ENCODE data around the gene CACNA2D2. TPM values are rescaled to one million over a fixed set of nuclear protein-coding genes. Genes with fewer than 3 reads are reported as not detected.

The CACNA2D2 gene
- total and polyA plus RNA-seq, 2 of the 4 experiments (the other 2 are of a cell fraction) = 0.15 TPM; not detected in 1

DNA sequence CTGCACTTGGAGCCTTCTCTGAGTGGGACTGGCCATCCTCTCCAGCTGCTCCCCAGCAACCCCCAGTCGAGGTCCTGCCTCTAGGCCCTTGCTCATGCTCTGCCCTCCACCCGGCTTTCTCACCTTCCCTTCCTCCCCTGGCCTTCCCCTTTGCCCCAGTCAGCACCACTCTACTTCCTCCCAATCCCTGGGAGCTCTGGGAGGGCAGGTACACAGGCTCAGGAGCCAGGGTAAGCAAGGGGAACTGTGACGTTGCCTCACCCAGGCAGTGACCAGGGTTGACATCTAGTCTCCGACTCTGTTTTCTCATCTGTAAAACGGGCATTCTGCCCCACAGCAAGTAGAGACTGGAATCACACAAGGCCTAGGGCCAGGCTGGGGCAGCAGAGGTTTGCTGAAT, 77.5 kb downstream of the CACNA2D2 start:
- WGBS, 2 experiments (ENCODE audit: extremely low coverage in 2 of 2, insufficient read length in 1 of 2) = 0% methylated on average over 2 of the region's 5 CpGs; no CpG with 5 or more reads in 1 of the 2 experiments
- Histone ChIP-seq H3K23ac (ENCODE audit: low read depth, low read length) (no peak overlapping the region), H3K79me1 (ENCODE audit: low read depth in 1 of 2, low read length in 2 of 2) (no peaks in the 10 kb centered on the region), H3K14ac (replicated peaks; ENCODE audit: low read depth, low read length) (no peak overlapping the region), H3K4me3 (ENCODE audit: insufficient read depth, low read depth, low read length) (no peak overlapping the region), H3K27ac (ENCODE audit: insufficient read depth, low read length) (no peak overlapping the region), H2BK15ac (ENCODE audit: low read depth, low read length) (no peak overlapping the region), H3K18ac (ENCODE audit: low read depth, low read length) (no peak overlapping the region), H3K9ac (ENCODE audit: low read depth, low read length) (no peak overlapping the region), H3K9me1 (ENCODE audit: insufficient read depth, low read length) (no peaks in the 10 kb centered on the region), H2AK5ac (ENCODE audit: low read depth, low read length) (no peak overlapping the region), H3K27me3 (ENCODE audit: control insufficient read depth, insufficient read depth, low read length) (peaks cover 47% of the 10 kb centered on the region), H3K4ac (ENCODE audit: low read depth, low read length) (no peak overlapping the region), H4K91ac (ENCODE audit: insufficient read depth, low read depth, low read length) (no peak overlapping the region), H4K20me1 (ENCODE audit: insufficient read depth, low read length) (no peaks in the 10 kb centered on the region), H2AK9ac (replicated peaks; ENCODE audit: low read depth, low read length, poor library complexity) (no peak overlapping the region), H2BK5ac (ENCODE audit: low read depth, low read length, poor library complexity, severe bottlenecking) (no peak overlapping the region), H3K4me2 (ENCODE audit: low read depth, low read length) (no peak overlapping the region), H3K36me3 (ENCODE audit: control insufficient read depth, insufficient read depth, low read length) (no peaks in the 10 kb centered on the region), H4K5ac (ENCODE audit: low read depth, low read length) (no peak overlapping the region), H2BK120ac (ENCODE audit: low read depth, low read length) (no peak overlapping the region), H4K8ac (ENCODE audit: low read depth in 2 of 2, low read length in 2 of 2) (no peak overlapping the region), H3K9me3 (ENCODE audit: control insufficient read depth, insufficient read depth, low read length) (no peaks in the 10 kb centered on the region), H3K56ac (ENCODE audit: extremely low read depth, insufficient read depth, low read length) (no peak overlapping the region), H3K4me1 (ENCODE audit: control insufficient read depth, insufficient read depth, low read length) (no peaks in the 10 kb centered on the region), H2BK20ac (ENCODE audit: low read depth, low read length) (no peak overlapping the region), H2AFZ (replicated peaks; ENCODE audit: low read length, poor library complexity) (no peak overlapping the region)
- no peak for TF ChIP-seq RFX5 (IDR thresholded peaks at IDR 0.05; ENCODE audit: low read depth, low read length)
- TF ChIP-seq MXI1 (IDR thresholded peaks at IDR 0.05; ENCODE audit: borderline replicate concordance, low read depth, low read length) = no peak
- no peak for TF ChIP-seq MAZ (IDR thresholded peaks at IDR 0.05; ENCODE audit: borderline replicate concordance, low read depth, low read length)
- TF ChIP-seq CHD1 (IDR thresholded peaks at IDR 0.05; ENCODE audit: low read depth, low read length) = no peak
- TF ChIP-seq CEBPB (IDR thresholded peaks at IDR 0.05; ENCODE audit: low read depth, low read length) = no peak
- TF ChIP-seq, protein P1, sequence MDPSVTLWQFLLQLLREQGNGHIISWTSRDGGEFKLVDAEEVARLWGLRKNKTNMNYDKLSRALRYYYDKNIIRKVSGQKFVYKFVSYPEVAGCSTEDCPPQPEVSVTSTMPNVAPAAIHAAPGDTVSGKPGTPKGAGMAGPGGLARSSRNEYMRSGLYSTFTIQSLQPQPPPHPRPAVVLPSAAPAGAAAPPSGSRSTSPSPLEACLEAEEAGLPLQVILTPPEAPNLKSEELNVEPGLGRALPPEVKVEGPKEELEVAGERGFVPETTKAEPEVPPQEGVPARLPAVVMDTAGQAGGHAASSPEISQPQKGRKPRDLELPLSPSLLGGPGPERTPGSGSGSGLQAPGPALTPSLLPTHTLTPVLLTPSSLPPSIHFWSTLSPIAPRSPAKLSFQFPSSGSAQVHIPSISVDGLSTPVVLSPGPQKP (IDR thresholded peaks at IDR 0.05; ENCODE audit: borderline replicate concordance, low read depth, low read length) = no peak
- no peak for TF ChIP-seq CTCF (conservative IDR thresholded peaks at IDR 0.05; ENCODE audit: low read depth, low read length)
- no peak for TF ChIP-seq POLR2A (IDR thresholded peaks at IDR 0.05; ENCODE audit: low read depth, low read length)
- no TSS peak for BruUV-seq (replicated peaks)
- ATAC-seq (ENCODE audit: low read depth) = no peak
- dilution Hi-C loops (cut with HindIII; ENCODE audit: low sequenced_read_pairs, unreplicated experiment) (no loop called here), in situ Hi-C loops (cut with MboI; ENCODE audit: low sequenced_read_pairs) (no loop called here), intact Hi-C loops (cut with micrococcal nuclease) (no loop called here)
- ChIA-PET POLR2A (ENCODE audit: unreplicated experiment) (no interaction called here), CTCF (no interaction called here)
- no peak for DNase-seq
